Lower leg skin (tissue), 3 donors: ENCODE results near the gene GPATCH8.

Experiments used
- POLR2A ChIP-seq, 2 donors: fragments of 450-650 bp; IDR thresholded peaks; one replicate each; pipeline ENCODE4 v1.6.1; 2016 to 2017; ENCODE audit warnings: antibody characterized with exemption in 2 of 2, mild to moderate bottlenecking in 1 of 2, moderate library complexity in 1 of 2
- TF ChIP-seq, protein P1 (sequence below), 3 donors: fragments of 450-650 bp; IDR thresholded peaks; one replicate each; pipeline ENCODE4 v1.5.1; 2016; ENCODE audit warnings: antibody characterized with exemption in 3 of 3, mild to moderate bottlenecking in 3 of 3, moderate library complexity in 2 of 3

GRCh38 chr17:44467108-44467507 is 36.1 kb downstream of the GPATCH8 start:
- TF ChIP-seq, protein P1, sequence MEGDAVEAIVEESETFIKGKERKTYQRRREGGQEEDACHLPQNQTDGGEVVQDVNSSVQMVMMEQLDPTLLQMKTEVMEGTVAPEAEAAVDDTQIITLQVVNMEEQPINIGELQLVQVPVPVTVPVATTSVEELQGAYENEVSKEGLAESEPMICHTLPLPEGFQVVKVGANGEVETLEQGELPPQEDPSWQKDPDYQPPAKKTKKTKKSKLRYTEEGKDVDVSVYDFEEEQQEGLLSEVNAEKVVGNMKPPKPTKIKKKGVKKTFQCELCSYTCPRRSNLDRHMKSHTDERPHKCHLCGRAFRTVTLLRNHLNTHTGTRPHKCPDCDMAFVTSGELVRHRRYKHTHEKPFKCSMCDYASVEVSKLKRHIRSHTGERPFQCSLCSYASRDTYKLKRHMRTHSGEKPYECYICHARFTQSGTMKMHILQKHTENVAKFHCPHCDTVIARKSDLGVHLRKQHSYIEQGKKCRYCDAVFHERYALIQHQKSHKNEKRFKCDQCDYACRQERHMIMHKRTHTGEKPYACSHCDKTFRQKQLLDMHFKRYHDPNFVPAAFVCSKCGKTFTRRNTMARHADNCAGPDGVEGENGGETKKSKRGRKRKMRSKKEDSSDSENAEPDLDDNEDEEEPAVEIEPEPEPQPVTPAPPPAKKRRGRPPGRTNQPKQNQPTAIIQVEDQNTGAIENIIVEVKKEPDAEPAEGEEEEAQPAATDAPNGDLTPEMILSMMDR (IDR thresholded peaks at IDR 0.05), result no peak
- TF ChIP-seq POLR2A (IDR thresholded peaks at IDR 0.05), result no peak
